ENCODE results near the gene MYO3B. TPM values are rescaled to one million over a fixed set of nuclear protein-coding genes. Genes with fewer than 3 reads are reported as not detected.
"Not testable (repeated sequence)": the region's sequence is repeated elsewhere in the genome, so short reads cannot be mapped to it uniquely, and the experiment has no call there.

The MYO3B gene
- total RNA-seq, 1 donor from 2014 or later = 0.22 TPM

- DNase-seq = no peak
- H3K4me3 Mint-ChIP-seq (ENCODE audit: unreplicated experiment) = no peak overlapping the region
- H3K27ac Mint-ChIP-seq (ENCODE audit: unreplicated experiment) = no peak overlapping the region
- TF ChIP-seq, protein P1, sequence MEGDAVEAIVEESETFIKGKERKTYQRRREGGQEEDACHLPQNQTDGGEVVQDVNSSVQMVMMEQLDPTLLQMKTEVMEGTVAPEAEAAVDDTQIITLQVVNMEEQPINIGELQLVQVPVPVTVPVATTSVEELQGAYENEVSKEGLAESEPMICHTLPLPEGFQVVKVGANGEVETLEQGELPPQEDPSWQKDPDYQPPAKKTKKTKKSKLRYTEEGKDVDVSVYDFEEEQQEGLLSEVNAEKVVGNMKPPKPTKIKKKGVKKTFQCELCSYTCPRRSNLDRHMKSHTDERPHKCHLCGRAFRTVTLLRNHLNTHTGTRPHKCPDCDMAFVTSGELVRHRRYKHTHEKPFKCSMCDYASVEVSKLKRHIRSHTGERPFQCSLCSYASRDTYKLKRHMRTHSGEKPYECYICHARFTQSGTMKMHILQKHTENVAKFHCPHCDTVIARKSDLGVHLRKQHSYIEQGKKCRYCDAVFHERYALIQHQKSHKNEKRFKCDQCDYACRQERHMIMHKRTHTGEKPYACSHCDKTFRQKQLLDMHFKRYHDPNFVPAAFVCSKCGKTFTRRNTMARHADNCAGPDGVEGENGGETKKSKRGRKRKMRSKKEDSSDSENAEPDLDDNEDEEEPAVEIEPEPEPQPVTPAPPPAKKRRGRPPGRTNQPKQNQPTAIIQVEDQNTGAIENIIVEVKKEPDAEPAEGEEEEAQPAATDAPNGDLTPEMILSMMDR (IDR thresholded peaks at IDR 0.05; ENCODE audit: partially characterized antibody, unreplicated experiment) = no peak
- no peaks in the 10 kb centered on the region for H3K27me3 Mint-ChIP-seq (ENCODE audit: unreplicated experiment)
- no peaks in the 10 kb centered on the region for H3K36me3 Mint-ChIP-seq (ENCODE audit: unreplicated experiment)
- H3K9me3 Mint-ChIP-seq (ENCODE audit: unreplicated experiment) = no peaks in the 10 kb centered on the region
- no peaks in the 10 kb centered on the region for H3K4me1 Mint-ChIP-seq (ENCODE audit: low read depth, unreplicated experiment)
Observed at GRCh38 chr2:170428868-170429267, 250.9 kb downstream of the MYO3B start.

GRCh38 chr2:170432823-170433222 is 254.9 kb downstream of the MYO3B start:
- no peak for DNase-seq
- no peak overlapping the region for H3K27ac Mint-ChIP-seq (ENCODE audit: unreplicated experiment)
- no peaks in the 10 kb centered on the region for H3K9me3 Mint-ChIP-seq (ENCODE audit: unreplicated experiment)
- no peaks in the 10 kb centered on the region for H3K4me1 Mint-ChIP-seq (ENCODE audit: low read depth, unreplicated experiment)
- no peak overlapping the region for H3K4me3 Mint-ChIP-seq (ENCODE audit: unreplicated experiment)
- H3K36me3 Mint-ChIP-seq (ENCODE audit: unreplicated experiment) = no peaks in the 10 kb centered on the region
- no peaks in the 10 kb centered on the region for H3K27me3 Mint-ChIP-seq (ENCODE audit: unreplicated experiment)
- TF ChIP-seq, protein P1 (IDR thresholded peaks at IDR 0.05; ENCODE audit: partially characterized antibody, unreplicated experiment) = no peak

- no peaks in the 10 kb centered on the region for H3K27me3 Mint-ChIP-seq (ENCODE audit: unreplicated experiment)
- H3K4me1 Mint-ChIP-seq (ENCODE audit: low read depth, unreplicated experiment) = no peaks in the 10 kb centered on the region
- no peaks in the 10 kb centered on the region for H3K36me3 Mint-ChIP-seq (ENCODE audit: unreplicated experiment)
- H3K4me3 Mint-ChIP-seq (ENCODE audit: unreplicated experiment) = no peak overlapping the region
- TF ChIP-seq, protein P1 (IDR thresholded peaks at IDR 0.05; ENCODE audit: partially characterized antibody, unreplicated experiment) = no peak
- no peak overlapping the region for H3K27ac Mint-ChIP-seq (ENCODE audit: unreplicated experiment)
- no peak for DNase-seq
- H3K9me3 Mint-ChIP-seq (ENCODE audit: unreplicated experiment) = no peaks in the 10 kb centered on the region
Observed at GRCh38 chr2:170433448-170433847, 255.5 kb downstream of the MYO3B start.

DNA sequence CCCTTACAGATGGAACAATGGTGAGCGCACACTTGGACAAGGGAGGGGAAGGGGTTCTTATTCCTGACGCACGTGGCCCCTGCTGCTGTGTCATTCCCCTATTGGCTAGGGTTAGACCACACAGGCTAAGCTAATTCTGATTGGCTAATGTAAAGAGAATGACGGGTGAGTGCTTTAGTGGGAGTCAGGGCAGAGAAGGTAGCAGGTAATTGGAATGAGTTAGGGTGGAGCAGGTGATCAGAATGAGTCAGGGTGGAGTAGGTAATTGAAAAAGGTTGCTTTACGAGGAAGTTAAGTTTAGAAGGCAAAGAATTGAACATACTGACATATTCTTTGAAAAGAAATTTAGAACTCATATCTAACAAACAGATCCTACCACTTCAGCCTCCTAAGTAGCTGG is 256.4 kb downstream of the MYO3B start:
- not testable (repeated sequence) for H3K4me3 Mint-ChIP-seq (ENCODE audit: unreplicated experiment); H3K27ac Mint-ChIP-seq (ENCODE audit: unreplicated experiment); H3K27me3 Mint-ChIP-seq (ENCODE audit: unreplicated experiment); H3K36me3 Mint-ChIP-seq (ENCODE audit: unreplicated experiment); H3K4me1 Mint-ChIP-seq (ENCODE audit: low read depth, unreplicated experiment); H3K9me3 Mint-ChIP-seq (ENCODE audit: unreplicated experiment); DNase-seq

- Mint-ChIP-seq H3K4me1 (ENCODE audit: low read depth, unreplicated experiment) (no peaks in the 10 kb centered on the region), H3K27me3 (ENCODE audit: unreplicated experiment) (no peaks in the 10 kb centered on the region), H3K27ac (ENCODE audit: unreplicated experiment) (no peak overlapping the region), H3K4me3 (ENCODE audit: unreplicated experiment) (no peak overlapping the region), H3K9me3 (ENCODE audit: unreplicated experiment) (no peaks in the 10 kb centered on the region), H3K36me3 (ENCODE audit: unreplicated experiment) (no peaks in the 10 kb centered on the region)
- no peak for DNase-seq
- TF ChIP-seq, protein P1 (IDR thresholded peaks at IDR 0.05; ENCODE audit: partially characterized antibody, unreplicated experiment) = no peak
Observed at GRCh38 chr2:170434900-170435621, 257.1 kb downstream of the MYO3B start.
